CD4-positive, alpha-beta T cell (primary cell): Measurements from ENCODE around the gene CSPG4. TPM values are rescaled to one million over a fixed set of nuclear protein-coding genes. Genes with fewer than 3 reads are reported as not detected.

Experiments used
- ATAC-seq: fragments of 200-7000 bp; cut with Tn5 transposase; one replicate; pipeline ENCODE4 v1.10.0; 2022; ENCODE audit warnings: mild to moderate bottlenecking; ENCODE audit not compliant: poor library complexity
- CTCF ChIA-PET: fragments of 350-600 bp; sonication (Branson Sonifier 250); formaldehyde crosslinking; loops from one replicate; lab custom pipeline; 2021; ENCODE audit warnings: antibody characterized with exemption, inconsistent platforms; lab: Charles Lee
- POLR2A ChIA-PET: fragments of 350-600 bp; sonication (Branson Sonifier 250); formaldehyde crosslinking; loops from one replicate; lab custom pipeline; 2021; ENCODE audit warnings: antibody characterized with exemption, inconsistent platforms; lab: Charles Lee
- DNase-seq, 14 experiments: peaks; one replicate each; pipeline ENCODE4 v3.0.0-alpha.2; 2013 to 2020; ENCODE audit warnings: mixed read lengths in 2 of 14
- H3K27ac ChIP-seq, 2 donors: one replicate each; pipeline versions ENCODE4 v1.5.1 to v1.7.0; 2013; ENCODE audit warnings: low read length in 2 of 2, low read depth in 1 of 2, mild to moderate bottlenecking in 1 of 2
- H3K27me3 ChIP-seq, 2 experiments: 1 replicate in 1 of 2; 2 replicates in 1 of 2; pipeline versions ENCODE4 v1.6.1 to v1.7.0; 2013; ENCODE audit warnings: low read length in 2 of 2, control low read depth in 1 of 2, mild to moderate bottlenecking in 1 of 2, moderate library complexity in 1 of 2; ENCODE audit not compliant: insufficient read depth in 2 of 2, control insufficient read depth in 1 of 2
- H3K36me3 ChIP-seq: one replicate; pipeline ENCODE4 v1.6.1; 2013; ENCODE audit warnings: low read length, control low read depth; ENCODE audit not compliant: insufficient read depth
- H3K4me1 ChIP-seq: one replicate; pipeline ENCODE4 v1.6.1; 2013; ENCODE audit warnings: low read length, control low read depth; ENCODE audit not compliant: insufficient read depth
- H3K4me3 ChIP-seq: one replicate; pipeline ENCODE4 v1.5.1; 2013; ENCODE audit warnings: mild to moderate bottlenecking, low read length, moderate library complexity
- H3K9me3 ChIP-seq, 2 experiments: 1 replicate in 1 of 2; 2 replicates in 1 of 2; pipeline versions ENCODE4 v1.6.1 to v1.7.0; 2013; ENCODE audit warnings: low read length in 2 of 2, mild to moderate bottlenecking in 2 of 2, control low read depth in 1 of 2, moderate library complexity in 1 of 2; ENCODE audit not compliant: control insufficient read depth in 1 of 2, insufficient read depth in 1 of 2
- H3K27ac Mint-ChIP-seq: one replicate; pipeline ENCODE4 v1.8.0; 2020; ENCODE audit warnings: mixed read lengths
- H3K27me3 Mint-ChIP-seq: one replicate; pipeline ENCODE4 v1.8.0; 2021; ENCODE audit warnings: mixed read lengths
- H3K36me3 Mint-ChIP-seq: one replicate; pipeline ENCODE4 v1.8.0; 2021; ENCODE audit warnings: low read depth, mixed read lengths
- H3K4me1 Mint-ChIP-seq: one replicate; pipeline ENCODE4 v1.8.0; 2021; ENCODE audit warnings: low read depth, mixed read lengths
- H3K4me3 Mint-ChIP-seq: one replicate; pipeline ENCODE4 v1.8.0; 2020; ENCODE audit warnings: mild to moderate bottlenecking, mixed read lengths
- H3K9me3 Mint-ChIP-seq: one replicate; pipeline ENCODE4 v1.8.0; 2020; ENCODE audit warnings: mixed read lengths
- intact Hi-C, 2 experiments: fragments of 100-400 bp; cut with DNase I in 1 of 2; cut with micrococcal nuclease in 1 of 2; formaldehyde crosslinking; loops; one replicate each; pipeline versions ENCODE4 v1.15.1 to v1.9.0; 2023 to 2025; cut with DNase I, micrococcal nuclease
- total RNA-seq, 174 experiments: library from RNA in 2 of 174; stranded (reverse) in 2 of 174; gene quantifications; one replicate each; pipeline ENCODE4 v1.2.3 and lab custom pipeline; 2021 to 2026
- TF ChIP-seq, protein P1 (sequence below): fragments of 200-600 bp; IDR thresholded peaks from one replicate; pipeline ENCODE4 v1.8.0; 2022; ENCODE audit warnings: antibody characterized with exemption, mild to moderate bottlenecking

Gene CSPG4
- total RNA-seq, 2 experiments from 2014 or later, result not detected

DNA sequence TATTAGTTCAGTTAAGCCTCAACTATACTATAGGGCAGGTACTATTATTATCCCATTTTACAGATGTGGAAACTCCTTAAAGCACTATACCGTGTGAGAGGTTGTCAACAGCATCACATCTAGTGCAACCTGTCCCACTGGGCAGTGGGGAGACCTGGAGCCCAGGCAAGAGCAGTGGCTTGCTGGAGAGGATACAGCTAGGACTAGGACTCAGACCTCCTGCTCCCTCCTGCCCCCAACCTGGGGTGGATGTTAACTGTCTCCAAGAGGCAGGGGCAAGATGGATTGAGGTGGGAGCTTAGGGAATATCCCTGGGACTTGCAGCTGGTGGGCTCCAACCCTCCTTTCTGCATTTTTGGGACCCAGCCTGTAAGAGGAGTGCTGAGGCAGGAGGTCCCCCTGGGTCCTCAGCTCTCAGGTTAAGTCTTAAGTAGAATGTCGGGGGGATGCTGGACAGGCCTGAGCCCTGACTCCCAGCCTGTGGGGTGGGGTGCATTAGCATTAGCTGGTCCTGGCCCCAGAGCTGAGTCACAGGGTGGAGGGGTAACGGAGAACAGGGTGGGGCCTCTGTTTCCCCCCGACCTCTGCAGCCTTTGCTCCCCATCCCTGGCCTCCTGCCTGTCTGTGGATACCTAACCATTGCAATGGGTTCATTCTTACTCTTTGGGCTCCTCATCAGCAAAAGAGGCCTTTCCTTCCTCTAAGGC lies 58.3 kb downstream of the CSPG4 start:
- Histone ChIP-seq H3K27ac (no peak overlapping the region), H3K9me3 (no peaks in the 10 kb centered on the region), H3K36me3 (no peaks in the 10 kb centered on the region), H3K27me3 (no peaks in the 10 kb centered on the region), H3K4me3 (no peak overlapping the region), H3K4me1 (peaks cover 19% of the 10 kb centered on the region)
- Mint-ChIP-seq H3K4me3 (no peak overlapping the region), H3K9me3 (no peaks in the 10 kb centered on the region), H3K4me1 (peaks cover 24% of the 10 kb centered on the region), H3K27me3 (no peaks in the 10 kb centered on the region), H3K27ac (no peak overlapping the region), H3K36me3 (no peaks in the 10 kb centered on the region)
- ChIA-PET POLR2A (interaction anchor here (1.0 to 1.1 kb wide), 2 partner anchors 14 to 286 kb away, joined by 3 read pairs; partner anchors contain the start of genes IMP3 and MAN2C1), CTCF (interaction anchor here (1.4 kb wide), 1 partner anchor 13 kb away, joined by 4 read pairs; no protein-coding TSS in a partner anchor)
- intact Hi-C loops, result no loop called here
- DNase-seq, result no peak
- TF ChIP-seq, protein P1, sequence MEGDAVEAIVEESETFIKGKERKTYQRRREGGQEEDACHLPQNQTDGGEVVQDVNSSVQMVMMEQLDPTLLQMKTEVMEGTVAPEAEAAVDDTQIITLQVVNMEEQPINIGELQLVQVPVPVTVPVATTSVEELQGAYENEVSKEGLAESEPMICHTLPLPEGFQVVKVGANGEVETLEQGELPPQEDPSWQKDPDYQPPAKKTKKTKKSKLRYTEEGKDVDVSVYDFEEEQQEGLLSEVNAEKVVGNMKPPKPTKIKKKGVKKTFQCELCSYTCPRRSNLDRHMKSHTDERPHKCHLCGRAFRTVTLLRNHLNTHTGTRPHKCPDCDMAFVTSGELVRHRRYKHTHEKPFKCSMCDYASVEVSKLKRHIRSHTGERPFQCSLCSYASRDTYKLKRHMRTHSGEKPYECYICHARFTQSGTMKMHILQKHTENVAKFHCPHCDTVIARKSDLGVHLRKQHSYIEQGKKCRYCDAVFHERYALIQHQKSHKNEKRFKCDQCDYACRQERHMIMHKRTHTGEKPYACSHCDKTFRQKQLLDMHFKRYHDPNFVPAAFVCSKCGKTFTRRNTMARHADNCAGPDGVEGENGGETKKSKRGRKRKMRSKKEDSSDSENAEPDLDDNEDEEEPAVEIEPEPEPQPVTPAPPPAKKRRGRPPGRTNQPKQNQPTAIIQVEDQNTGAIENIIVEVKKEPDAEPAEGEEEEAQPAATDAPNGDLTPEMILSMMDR, result no peak
- ATAC-seq, result no peak

DNA sequence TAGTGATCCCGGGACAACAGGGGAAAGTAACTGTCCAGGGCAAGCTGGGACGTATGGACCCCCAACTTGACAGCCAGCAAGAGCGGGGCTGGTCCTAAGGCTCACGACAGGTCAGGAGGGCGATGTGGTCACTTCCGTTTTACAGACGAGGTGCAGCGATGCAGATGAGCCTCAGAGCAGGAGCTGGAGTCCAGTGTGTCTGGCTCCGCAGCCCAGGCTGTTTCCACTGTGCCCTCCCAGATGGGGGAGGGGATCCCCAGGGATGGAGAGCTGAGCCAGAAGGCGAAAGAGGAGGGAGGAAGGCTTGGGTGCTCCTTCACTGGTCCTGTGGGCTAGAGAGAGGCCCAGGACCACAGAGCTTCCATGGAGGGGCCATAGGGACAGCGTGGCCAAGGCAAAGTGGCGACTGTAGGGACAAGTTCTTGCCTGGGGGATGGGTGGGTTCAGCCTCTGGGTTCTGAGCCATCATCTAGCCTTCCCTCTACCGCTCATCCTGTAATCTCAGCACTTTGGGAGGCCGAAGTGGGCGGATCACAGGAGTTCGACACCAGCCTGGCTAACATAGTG lies 59.2 kb downstream of the CSPG4 start:
- CTCF ChIA-PET, result no interaction called here

DNA sequence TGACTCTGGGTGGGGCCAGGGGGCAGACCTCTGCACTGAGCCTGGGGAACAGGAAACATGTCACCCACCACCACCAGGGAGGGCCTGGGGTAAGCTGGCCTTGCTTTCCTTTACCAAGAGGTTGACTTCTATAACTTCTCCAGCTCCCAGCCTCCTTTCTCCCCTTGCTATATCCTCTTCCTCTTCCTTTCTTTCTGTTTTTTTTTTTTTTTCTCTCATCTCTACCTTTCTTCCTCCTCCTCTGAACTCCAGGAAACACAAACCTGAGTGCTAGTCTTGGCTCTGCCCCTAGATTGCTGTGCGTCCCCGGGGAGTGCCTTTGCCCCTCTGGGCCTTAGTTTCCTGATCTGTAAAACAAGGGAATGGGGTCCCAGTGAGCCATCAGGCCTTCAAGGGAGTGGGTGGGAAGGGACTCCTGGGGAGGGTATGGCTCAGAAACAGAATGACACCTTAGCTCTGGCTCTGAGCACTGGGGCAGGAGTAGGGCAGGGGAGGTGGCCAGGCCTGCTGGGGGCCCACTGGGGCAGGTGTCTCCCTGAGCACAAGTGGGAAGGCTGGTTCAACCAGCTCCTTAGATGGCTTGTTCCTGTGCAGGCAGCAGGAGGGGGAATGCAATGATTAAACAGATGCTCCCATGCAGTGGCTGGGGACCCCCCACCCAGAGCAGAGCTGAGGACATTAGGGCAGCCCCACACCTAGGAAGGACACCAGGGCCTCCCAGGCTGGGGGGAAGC lies 60.7 kb downstream of the CSPG4 start:
- no peak overlapping the region for H3K27ac ChIP-seq
- no peaks in the 10 kb centered on the region for H3K9me3 ChIP-seq
- TF ChIP-seq, protein P1, result no peak
- Mint-ChIP-seq H3K4me3 (peak overlapping the region; percentile 31), H3K36me3 (no peaks in the 10 kb centered on the region), H3K27ac (no peak overlapping the region), H3K27me3 (no peaks in the 10 kb centered on the region), H3K9me3 (no peaks in the 10 kb centered on the region), H3K4me1 (peaks cover 25% of the 10 kb centered on the region)
- intact Hi-C loops, result no loop called here
- no peaks in the 10 kb centered on the region for H3K27me3 ChIP-seq
- no peak overlapping the region for H3K4me3 ChIP-seq
- peaks cover 32% of the 10 kb centered on the region for H3K4me1 ChIP-seq
- DNase-seq (no peak), ATAC-seq (no peak)
- H3K36me3 ChIP-seq, result no peaks in the 10 kb centered on the region
- ChIA-PET CTCF (interaction anchor here (0.6 kb wide), 1 partner anchor 34 kb away, joined by 4 read pairs; no protein-coding TSS in a partner anchor), POLR2A (interaction anchor here (0.6 to 1.5 kb wide), 2 partner anchors 12 to 197 kb away, joined by 3 to 6 read pairs; partner anchors contain the start of gene IMP3)

More for the DNA sequence above, 59.2 kb downstream of the CSPG4 start:
- no peak for DNase-seq
- H3K4me3 ChIP-seq, result no peak overlapping the region
- ATAC-seq, result no peak
- intact Hi-C loops, result no loop called here
- Mint-ChIP-seq H3K9me3 (no peaks in the 10 kb centered on the region), H3K27ac (no peak overlapping the region), H3K4me3 (no peak overlapping the region), H3K27me3 (no peaks in the 10 kb centered on the region), H3K36me3 (no peaks in the 10 kb centered on the region), H3K4me1 (peaks cover 24% of the 10 kb centered on the region)
- H3K9me3 ChIP-seq, result no peaks in the 10 kb centered on the region
- H3K4me1 ChIP-seq, result peaks cover 23% of the 10 kb centered on the region
- H3K36me3 ChIP-seq, result no peaks in the 10 kb centered on the region
- TF ChIP-seq, protein P1, result no peak
- POLR2A ChIA-PET, result interaction anchor here (1.1 kb wide), 1 partner anchor 13 kb away, joined by 3 read pairs; the partner anchor contains the start of gene IMP3
- H3K27ac ChIP-seq, result no peak overlapping the region
- no peaks in the 10 kb centered on the region for H3K27me3 ChIP-seq
